Uterus (tissue), 4 donors: ENCODE measurements around the gene BRAP. TPM values are rescaled to one million over a fixed set of nuclear protein-coding genes. Genes with fewer than 3 reads are reported as not detected.

ENCODE experiments used
- DNase-seq, 2 donors: peaks; one replicate each; pipeline ENCODE4 v3.0.0-alpha.2; 2019 to 2020
- H3K27ac ChIP-seq, 2 donors: fragments of 200-600 bp; sonication (generic); 1 replicate in 1 of 2; 2 replicates in 1 of 2; pipeline ENCODE4 v1.5.1; 2016 to 2018
- H3K27me3 ChIP-seq, 2 donors: fragments of 200-600 bp; sonication (generic); one replicate each; pipeline ENCODE4 v1.5.1; 2018 to 2019; ENCODE audit warnings: control low read depth in 1 of 2
- H3K36me3 ChIP-seq, 2 donors: fragments of 200-600 bp; sonication (generic); one replicate each; pipeline ENCODE4 v1.5.1; 2019; ENCODE audit warnings: control low read depth in 1 of 2
- H3K4me1 ChIP-seq, 2 donors: fragments of 200-600 bp; sonication (generic); one replicate each; pipeline ENCODE4 v1.5.1; 2018 to 2019; ENCODE audit warnings: control low read depth in 1 of 2
- H3K4me3 ChIP-seq, 2 donors: fragments of 200-600 bp; sonication (generic); 1 replicate in 1 of 2; 2 replicates in 1 of 2; pipeline ENCODE4 v1.5.1; 2018 to 2019; ENCODE audit warnings: mild to moderate bottlenecking in 1 of 2
- H3K9me3 ChIP-seq, 2 donors: fragments of 200-600 bp; sonication (generic); one replicate each; pipeline ENCODE4 v1.5.1; 2019; ENCODE audit warnings: control low read depth in 1 of 2
- CTCF ChIP-seq, 4 experiments: fragments of 200-600 bp in 2 of 4; fragments of 450-650 bp in 2 of 4; sonication (generic) in 2 of 4; IDR thresholded peaks; one replicate each; pipeline ENCODE4 v1.5.1; 2016 to 2019; ENCODE audit warnings: antibody characterized with exemption in 4 of 4, mild to moderate bottlenecking in 2 of 4, moderate library complexity in 1 of 4
- POLR2A ChIP-seq, 2 donors: fragments of 450-650 bp; IDR thresholded peaks; one replicate each; pipeline ENCODE4 v1.6.1; 2016; ENCODE audit warnings: antibody characterized with exemption in 2 of 2, mild to moderate bottlenecking in 1 of 2, moderate library complexity in 1 of 2
- intact Hi-C: fragments of 100-400 bp; cut with DNase I; formaldehyde crosslinking; loops from one replicate; pipeline ENCODE4 v1.15.1; 2023; ENCODE audit warnings: low total_unique reads
- total RNA-seq, 4 donors: library from RNA; depleted of rRNA in 3 of 4; stranded (reverse); fragments of >200 nt in 3 of 4; gene quantifications; one replicate each; pipeline versions ENCODE4 v1.1.0 to v1.2.4, GENCODE V29; 2014 to 2023
- donor health status: DM: yes; HTN: yes; CAD: no.

The BRAP gene
- total RNA-seq, 4 donors from 2014 or later: 3.1 to 23.0 (median 20.4) TPM

DNA sequence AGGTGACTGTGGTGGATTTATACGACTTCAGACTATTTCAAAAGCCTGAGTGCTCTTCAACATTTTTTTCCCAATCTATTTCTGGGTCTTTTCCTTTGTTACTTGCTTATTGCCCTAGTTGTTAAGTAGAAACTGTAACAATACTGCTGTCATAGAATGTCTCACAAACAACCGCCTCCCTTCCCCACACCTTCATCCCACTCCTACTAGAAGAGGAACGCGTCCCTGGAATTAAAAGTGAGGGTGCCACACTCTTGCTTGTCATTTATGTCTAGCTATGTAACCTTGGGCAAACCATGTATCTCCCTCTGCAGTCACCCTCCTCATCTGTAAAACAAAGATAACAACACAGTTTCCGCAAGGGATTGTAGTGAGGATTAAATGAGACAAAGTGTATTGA, 8.6 kb downstream of the BRAP start:
- no peak overlapping the region for H3K4me3 ChIP-seq
- H3K4me1 ChIP-seq: no peaks in the 10 kb centered on the region
- H3K27ac ChIP-seq: no peak overlapping the region
- H3K27me3 ChIP-seq: no peaks in the 10 kb centered on the region
- intact Hi-C loops: no loop called here
- no peak for TF ChIP-seq POLR2A (IDR thresholded peaks at IDR 0.05)
- TF ChIP-seq CTCF (IDR thresholded peaks at IDR 0.05): no peak
- no peak for DNase-seq
- no peaks in the 10 kb centered on the region for H3K9me3 ChIP-seq
- no peaks in the 10 kb centered on the region for H3K36me3 ChIP-seq

- no peak overlapping the region for H3K27ac ChIP-seq
- no peaks in the 10 kb centered on the region for H3K9me3 ChIP-seq
- intact Hi-C loops: no loop called here
- no peaks in the 10 kb centered on the region for H3K27me3 ChIP-seq
- H3K4me1 ChIP-seq: no peaks in the 10 kb centered on the region
- TF ChIP-seq POLR2A (IDR thresholded peaks at IDR 0.05): no peak
- TF ChIP-seq CTCF (IDR thresholded peaks at IDR 0.05): peak in 2 of 4 experiments; percentile 31 to 37
- no peaks in the 10 kb centered on the region for H3K36me3 ChIP-seq
- no peak overlapping the region for H3K4me3 ChIP-seq
- no peak for DNase-seq
Measured at GRCh38 chr12:111673503-111673902, 12.3 kb downstream of the BRAP start.

DNA sequence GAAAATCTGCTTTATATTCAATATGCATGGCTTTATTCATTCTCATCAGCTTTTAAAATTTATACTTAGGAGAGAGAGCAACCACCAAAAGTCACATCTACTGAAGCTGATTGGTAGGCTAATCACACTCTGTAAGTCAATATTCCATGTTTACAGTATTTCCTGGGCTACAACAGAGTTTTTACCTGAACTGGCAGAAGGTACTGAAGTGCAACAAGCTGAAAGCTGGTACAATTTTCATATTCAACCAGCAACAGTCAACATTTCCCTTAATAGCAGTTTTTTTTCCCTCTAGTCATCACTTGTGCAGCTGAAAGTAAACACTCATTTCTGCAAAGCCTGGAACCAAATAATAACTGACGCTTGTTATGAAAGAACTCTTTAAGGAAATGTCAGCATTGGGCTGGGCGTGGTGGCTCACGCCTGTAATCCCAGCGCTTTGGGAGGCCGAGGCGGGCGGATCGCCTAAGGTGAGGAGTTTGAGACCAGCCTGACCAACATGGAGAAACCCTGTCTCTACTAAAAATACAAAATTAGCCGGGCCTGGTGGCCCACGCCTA, 12.9 kb downstream of the BRAP start:
- intact Hi-C loops: no loop called here
- Histone ChIP-seq H3K27me3 (no peaks in the 10 kb centered on the region), H3K4me3 (no peak overlapping the region), H3K36me3 (no peaks in the 10 kb centered on the region), H3K9me3 (no peaks in the 10 kb centered on the region), H3K27ac (no peak overlapping the region), H3K4me1 (no peaks in the 10 kb centered on the region)
- DNase-seq: no peak
- TF ChIP-seq POLR2A (IDR thresholded peaks at IDR 0.05) (no peak), CTCF (IDR thresholded peaks at IDR 0.05) (no peak)

DNA sequence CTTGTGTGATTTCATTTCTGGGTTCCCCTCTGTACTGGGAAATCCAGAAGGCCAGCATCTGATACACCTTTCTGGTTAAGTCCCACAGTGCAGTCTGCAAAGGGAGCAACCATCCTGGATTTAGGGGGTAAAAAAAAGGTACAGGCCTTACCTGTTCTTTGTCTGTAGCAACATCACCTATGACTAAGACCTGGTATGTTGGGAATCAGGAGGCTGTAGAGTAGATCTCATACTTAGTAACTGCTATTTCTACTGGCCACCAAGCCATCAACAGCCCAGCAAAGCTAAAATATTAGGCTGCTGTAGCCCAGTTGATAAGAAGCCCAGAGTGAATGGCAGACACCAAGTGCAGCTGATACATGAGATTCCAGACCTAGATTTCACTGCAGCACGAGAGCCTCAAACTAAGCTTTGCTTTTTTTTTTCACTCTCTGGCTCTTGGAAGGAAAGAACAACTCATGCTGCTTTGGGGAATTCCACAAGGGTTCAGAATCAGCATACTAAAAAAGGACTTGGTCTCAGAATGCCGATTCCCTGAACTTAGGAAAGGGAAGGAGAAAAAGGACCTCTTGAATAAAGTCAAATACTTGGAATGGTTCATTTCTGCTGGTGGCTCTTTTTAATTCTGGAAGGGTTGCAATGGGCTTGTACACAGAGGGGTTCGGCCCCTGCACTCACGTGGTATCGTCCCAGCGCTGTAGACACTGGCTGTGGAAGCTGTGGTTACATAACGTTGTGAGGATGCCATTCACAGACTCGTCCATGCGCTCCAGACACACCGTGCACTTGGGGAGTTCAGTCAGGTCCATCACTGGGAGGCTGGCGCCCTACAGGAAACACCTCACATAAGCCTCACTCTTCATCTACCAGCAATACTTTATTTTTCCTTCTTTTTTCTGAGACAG, 20.5 kb downstream of the BRAP start:
- no peaks in the 10 kb centered on the region for H3K36me3 ChIP-seq
- H3K9me3 ChIP-seq: no peaks in the 10 kb centered on the region
- no peak overlapping the region for H3K27ac ChIP-seq
- TF ChIP-seq CTCF (IDR thresholded peaks at IDR 0.05) (no peak), POLR2A (IDR thresholded peaks at IDR 0.05) (no peak)
- DNase-seq: no peak
- H3K4me1 ChIP-seq: no peaks in the 10 kb centered on the region
- intact Hi-C loops: no loop called here
- no peaks in the 10 kb centered on the region for H3K27me3 ChIP-seq
- no peak overlapping the region for H3K4me3 ChIP-seq

- H3K27me3 ChIP-seq: no peaks in the 10 kb centered on the region
- H3K4me3 ChIP-seq: no peak overlapping the region
- intact Hi-C loops: no loop called here
- H3K36me3 ChIP-seq: no peaks in the 10 kb centered on the region
- H3K9me3 ChIP-seq: no peaks in the 10 kb centered on the region
- no peaks in the 10 kb centered on the region for H3K4me1 ChIP-seq
- H3K27ac ChIP-seq: no peak overlapping the region
- no peak for TF ChIP-seq POLR2A (IDR thresholded peaks at IDR 0.05)
- no peak for TF ChIP-seq CTCF (IDR thresholded peaks at IDR 0.05)
- no peak for DNase-seq
Measured at GRCh38 chr12:111664499-111664898, 21.3 kb downstream of the BRAP start.
